CD4-positive, alpha-beta T cell (primary cell): ENCODE results near the gene PRSS27. TPM values are rescaled to one million over a fixed set of nuclear protein-coding genes. Genes with fewer than 3 reads are reported as not detected.

Experiments
- ATAC-seq: fragments of 200-7000 bp; cut with Tn5 transposase; one replicate; pipeline ENCODE4 v1.10.0; 2022; ENCODE audit warnings: mild to moderate bottlenecking; ENCODE audit not compliant: poor library complexity
- CTCF ChIA-PET: fragments of 350-600 bp; sonication (Branson Sonifier 250); formaldehyde crosslinking; loops from one replicate; lab custom pipeline; 2021; ENCODE audit warnings: antibody characterized with exemption, inconsistent platforms; lab: Charles Lee
- POLR2A ChIA-PET: fragments of 350-600 bp; sonication (Branson Sonifier 250); formaldehyde crosslinking; loops from one replicate; lab custom pipeline; 2021; ENCODE audit warnings: antibody characterized with exemption, inconsistent platforms; lab: Charles Lee
- DNase-seq, 14 experiments: peaks; one replicate each; pipeline ENCODE4 v3.0.0-alpha.2; 2013 to 2020; ENCODE audit warnings: mixed read lengths in 2 of 14
- H3K27ac ChIP-seq, 2 donors: one replicate each; pipeline versions ENCODE4 v1.5.1 to v1.7.0; 2013; ENCODE audit warnings: low read length in 2 of 2, low read depth in 1 of 2, mild to moderate bottlenecking in 1 of 2
- H3K27me3 ChIP-seq, 2 experiments: 1 replicate in 1 of 2; 2 replicates in 1 of 2; pipeline versions ENCODE4 v1.6.1 to v1.7.0; 2013; ENCODE audit warnings: low read length in 2 of 2, control low read depth in 1 of 2, mild to moderate bottlenecking in 1 of 2, moderate library complexity in 1 of 2; ENCODE audit not compliant: insufficient read depth in 2 of 2, control insufficient read depth in 1 of 2
- H3K36me3 ChIP-seq: one replicate; pipeline ENCODE4 v1.6.1; 2013; ENCODE audit warnings: low read length, control low read depth; ENCODE audit not compliant: insufficient read depth
- H3K4me1 ChIP-seq: one replicate; pipeline ENCODE4 v1.6.1; 2013; ENCODE audit warnings: low read length, control low read depth; ENCODE audit not compliant: insufficient read depth
- H3K4me3 ChIP-seq: one replicate; pipeline ENCODE4 v1.5.1; 2013; ENCODE audit warnings: mild to moderate bottlenecking, low read length, moderate library complexity
- H3K9me3 ChIP-seq, 2 experiments: 1 replicate in 1 of 2; 2 replicates in 1 of 2; pipeline versions ENCODE4 v1.6.1 to v1.7.0; 2013; ENCODE audit warnings: low read length in 2 of 2, mild to moderate bottlenecking in 2 of 2, control low read depth in 1 of 2, moderate library complexity in 1 of 2; ENCODE audit not compliant: control insufficient read depth in 1 of 2, insufficient read depth in 1 of 2
- H3K27ac Mint-ChIP-seq: one replicate; pipeline ENCODE4 v1.8.0; 2020; ENCODE audit warnings: mixed read lengths
- H3K27me3 Mint-ChIP-seq: one replicate; pipeline ENCODE4 v1.8.0; 2021; ENCODE audit warnings: mixed read lengths
- H3K36me3 Mint-ChIP-seq: one replicate; pipeline ENCODE4 v1.8.0; 2021; ENCODE audit warnings: low read depth, mixed read lengths
- H3K4me1 Mint-ChIP-seq: one replicate; pipeline ENCODE4 v1.8.0; 2021; ENCODE audit warnings: low read depth, mixed read lengths
- H3K4me3 Mint-ChIP-seq: one replicate; pipeline ENCODE4 v1.8.0; 2020; ENCODE audit warnings: mild to moderate bottlenecking, mixed read lengths
- H3K9me3 Mint-ChIP-seq: one replicate; pipeline ENCODE4 v1.8.0; 2020; ENCODE audit warnings: mixed read lengths
- CTCF ChIP-seq: fragments of 200-600 bp; IDR thresholded peaks from one replicate; pipeline ENCODE4 v1.8.0; 2022; ENCODE audit warnings: antibody characterized with exemption, mild to moderate bottlenecking
- intact Hi-C, 2 experiments: fragments of 100-400 bp; cut with DNase I in 1 of 2; cut with micrococcal nuclease in 1 of 2; formaldehyde crosslinking; loops; one replicate each; pipeline versions ENCODE4 v1.15.1 to v1.9.0; 2023 to 2025; cut with DNase I, micrococcal nuclease
- total RNA-seq, 174 experiments: library from RNA in 2 of 174; stranded (reverse) in 2 of 174; gene quantifications; one replicate each; pipeline ENCODE4 v1.2.3 and lab custom pipeline; 2021 to 2026

PRSS27 gene
- total RNA-seq, 2 experiments from 2014 or later: 0.28 to 0.44 TPM

- ChIA-PET POLR2A (no interaction called here), CTCF (no interaction called here)
- Histone ChIP-seq H3K4me1 (peaks cover 9% of the 10 kb centered on the region), H3K9me3 (no peaks in the 10 kb centered on the region), H3K27ac (no peak overlapping the region), H3K27me3 (no peaks in the 10 kb centered on the region), H3K36me3 (peaks cover 100% of the 10 kb centered on the region), H3K4me3 (no peak overlapping the region)
- peaks cover 100% of the 10 kb centered on the region for H3K36me3 Mint-ChIP-seq
- H3K27ac Mint-ChIP-seq: peak overlapping the region; percentile 16
- peaks cover 46% of the 10 kb centered on the region for H3K4me1 Mint-ChIP-seq
- peak overlapping the region; percentile 25 for H3K4me3 Mint-ChIP-seq
- no peak for TF ChIP-seq CTCF
- no peaks in the 10 kb centered on the region for H3K9me3 Mint-ChIP-seq
- intact Hi-C loops: no loop called here
- no peaks in the 10 kb centered on the region for H3K27me3 Mint-ChIP-seq
- ATAC-seq (no peak), DNase-seq (no peak)
Measured at GRCh38 chr16:2761472-2761871, 41.4 kb upstream of the PRSS27 start.

- H3K4me1 Mint-ChIP-seq: peaks cover 71% of the 10 kb centered on the region
- Histone ChIP-seq H3K4me3 (no peak overlapping the region), H3K4me1 (peaks cover 43% of the 10 kb centered on the region), H3K27me3 (no peaks in the 10 kb centered on the region), H3K9me3 (no peaks in the 10 kb centered on the region), H3K27ac (no peak overlapping the region), H3K36me3 (peaks cover 68% of the 10 kb centered on the region)
- ChIA-PET POLR2A (interaction anchor here (0.6 to 2.2 kb wide), 5 partner anchors 9 to 84 kb away, joined by 3 to 7 read pairs (median 4); partner anchors contain the start of gene ELOB), CTCF (no interaction called here)
- H3K27me3 Mint-ChIP-seq: no peaks in the 10 kb centered on the region
- H3K9me3 Mint-ChIP-seq: no peaks in the 10 kb centered on the region
- DNase-seq (no peak), ATAC-seq (no peak)
- H3K27ac Mint-ChIP-seq: no peak overlapping the region
- peaks cover 94% of the 10 kb centered on the region for H3K36me3 Mint-ChIP-seq
- intact Hi-C loops: no loop called here
- TF ChIP-seq CTCF: no peak
- peak overlapping the region; percentile 13 for H3K4me3 Mint-ChIP-seq
Measured at GRCh38 chr16:2757344-2757743, 37.3 kb upstream of the PRSS27 start.

- ChIA-PET CTCF (no interaction called here), POLR2A (interaction anchor here (0.6 to 2.2 kb wide), 4 partner anchors 10 to 36 kb away, joined by 3 to 7 read pairs (median 4); partner anchors contain the start of gene ELOB)
- Histone ChIP-seq H3K27me3 (no peaks in the 10 kb centered on the region), H3K4me1 (peaks cover 51% of the 10 kb centered on the region), H3K36me3 (peaks cover 59% of the 10 kb centered on the region), H3K27ac (no peak overlapping the region), H3K4me3 (no peak overlapping the region), H3K9me3 (peaks cover 0 to 6% of the 10 kb centered on the region in 2 experiments)
- no peak for TF ChIP-seq CTCF
- DNase-seq (no peak), ATAC-seq (no peak)
- Mint-ChIP-seq H3K4me3 (peak overlapping the region; percentile 4), H3K36me3 (peaks cover 89% of the 10 kb centered on the region), H3K4me1 (peaks cover 80% of the 10 kb centered on the region), H3K27me3 (no peaks in the 10 kb centered on the region), H3K9me3 (no peaks in the 10 kb centered on the region), H3K27ac (peak overlapping the region; percentile 11)
- intact Hi-C loops: no loop called here
Measured at GRCh38 chr16:2756288-2757015, 36.4 kb upstream of the PRSS27 start.
